A549 (cell line): Measurements from ENCODE around the gene MAT2A. TPM values are rescaled to one million over a fixed set of nuclear protein-coding genes. Genes with fewer than 3 reads are reported as not detected.

ENCODE experiments used
- ATAC-seq, 2 experiments: fragments of 200-7000 bp in 1 of 2; fragments of >200 bp in 1 of 2; cut with Nextera tagmentation in 1 of 2; cut with Tn5 transposase in 1 of 2; 3 replicates each; pipeline versions ENCODE4 v1.8.0 to v1.9.1; 2018 to 2020; ENCODE audit warnings: mild to moderate bottlenecking in 1 of 2, moderate library complexity in 1 of 2
- CTCF ChIA-PET: fragments of 300-600 bp; sonication (Branson Sonifier 250); formaldehyde crosslinking; extraction: SDS; loops from one replicate; lab custom pipeline; 2021; ENCODE audit warnings: antibody characterized with exemption, inconsistent platforms; lab: Yijun Ruan, JAX
- POLR2A ChIA-PET: fragments of 350-600 bp; formaldehyde crosslinking; extraction: SDS; loops from one replicate; lab custom pipeline; 2021; ENCODE audit warnings: antibody characterized with exemption, inconsistent platforms; lab: Yijun Ruan, JAX
- DNase-seq, 2 experiments: peaks; one replicate each; pipeline versions ENCODE4 v3.0.0 to v3.0.0-alpha.2; 2011 to 2016; ENCODE audit warnings: low read depth in 1 of 2, low spot score in 1 of 2
- FAIRE-seq: peaks from 2 replicates; lab custom pipeline; 2011; peaks lifted over from hg19 to GRCh38; lab: Jason Lieb, UNC
- H3K27ac ChIP-seq, 2 experiments: fragments of >200 bp; sonication (Bioruptor Twin); formaldehyde crosslinking; 3 replicates each; pipeline ENCODE4 v1.5.1; 2016 to 2017
- H3K4me1 ChIP-seq: fragments of >200 bp; sonication (Bioruptor Twin); formaldehyde crosslinking; 3 replicates; pipeline ENCODE4 v1.6.1; 2016
- H3K4me2 ChIP-seq: fragments of >200 bp; sonication (Bioruptor Twin); formaldehyde crosslinking; 3 replicates; pipeline ENCODE4 v1.6.1; 2016
- H3K4me3 ChIP-seq: fragments of >200 bp; sonication (Bioruptor Twin); formaldehyde crosslinking; 3 replicates; pipeline ENCODE4 v1.5.1; 2016
- H3K9me3 ChIP-seq: fragments of >200 bp; sonication (Bioruptor Twin); formaldehyde crosslinking; 3 replicates; pipeline ENCODE4 v1.6.1; 2016
- CBX2 ChIP-seq: fragments of 200-600 bp; sonication (generic); IDR thresholded peaks from 2 replicates; pipeline ENCODE4 v1.6.1; 2016; ENCODE audit warnings: low read depth, mild to moderate bottlenecking, borderline replicate concordance
- MAFK ChIP-seq: fragments of 450-650 bp; IDR thresholded peaks from 2 replicates; pipeline ENCODE4 v1.6.1; 2014; ENCODE audit not compliant: partially characterized antibody
- NR3C1 ChIP-seq: fragments of >200 bp; sonication (Bioruptor Twin); formaldehyde crosslinking; IDR thresholded peaks from 3 replicates; pipeline ENCODE4 v1.6.1; 2017
- RAD21 ChIP-seq, 2 experiments: fragments of >200 bp in 1 of 2; sonication (Bioruptor Twin) in 1 of 2; formaldehyde crosslinking in 1 of 2; IDR thresholded peaks in 1 of 2; conservative IDR thresholded peaks in 1 of 2; 2 replicates in 1 of 2; 3 replicates in 1 of 2; pipeline ENCODE4 v1.6.1; 2012 to 2018; ENCODE audit warnings: inconsistent platforms in 1 of 2
- SMC3 ChIP-seq: fragments of >200 bp; sonication (Bioruptor Twin); formaldehyde crosslinking; IDR thresholded peaks from 3 replicates; pipeline ENCODE4 v1.6.1; 2018; ENCODE audit warnings: inconsistent platforms
- ZC3H11A ChIP-seq: fragments of 450-650 bp; IDR thresholded peaks from 2 replicates; pipeline ENCODE4 v1.6.1; 2014; ENCODE audit warnings: antibody characterized with exemption, mild to moderate bottlenecking
- WGBS: methylation state at CpG from one replicate; pipeline ENCODE4 v1.1.6; 2017; ENCODE audit errors: missing lambda C conversion rate; 5-methylcytosine and 5-hydroxymethylcytosine counted together
- polyA plus RNA-seq, 4 experiments: library from polyadenylated mRNA; depleted of rRNA in 3 of 4; stranded (reverse); fragments of >200 nt; fragmentation: RNase III in 1 of 4; extraction: RNeasy Plus Mini Kit Qiagen cat#74134 plus additional on column Dnase treatment in 1 of 4; gene quantifications; 2 replicates in 3 of 4; 3 replicates in 1 of 4; pipeline ENCODE4 v1.2.3, GENCODE V29; 2011 to 2017
- TF ChIP-seq, protein P1 (sequence below): IDR thresholded peaks from 2 replicates; pipeline ENCODE4 v1.6.1; 2012
- TF ChIP-seq, protein P2 (sequence below): fragments of 200-600 bp; sonication (generic); IDR thresholded peaks from 2 replicates; pipeline ENCODE4 v1.6.1; 2016; ENCODE audit warnings: antibody characterized with exemption, mild to moderate bottlenecking, moderate library complexity
- TF ChIP-seq, protein P3 (sequence below): fragments of >200 bp; sonication (Bioruptor Twin); formaldehyde crosslinking; IDR thresholded peaks from 3 replicates; pipeline ENCODE4 v1.5.1; 2016
- TF ChIP-seq, protein P4 (sequence below): fragments of 250-450 bp; sonication (Bioruptor Pico); IDR thresholded peaks from 2 replicates; pipeline ENCODE4 v1.5.0; 2021; ENCODE audit warnings: mild to moderate bottlenecking, moderate library complexity, borderline replicate concordance

MAT2A gene
- polyA plus RNA-seq, 2 of the 4 experiments (the other 2 are of a cell fraction), result 370 to 1,024 TPM

DNA sequence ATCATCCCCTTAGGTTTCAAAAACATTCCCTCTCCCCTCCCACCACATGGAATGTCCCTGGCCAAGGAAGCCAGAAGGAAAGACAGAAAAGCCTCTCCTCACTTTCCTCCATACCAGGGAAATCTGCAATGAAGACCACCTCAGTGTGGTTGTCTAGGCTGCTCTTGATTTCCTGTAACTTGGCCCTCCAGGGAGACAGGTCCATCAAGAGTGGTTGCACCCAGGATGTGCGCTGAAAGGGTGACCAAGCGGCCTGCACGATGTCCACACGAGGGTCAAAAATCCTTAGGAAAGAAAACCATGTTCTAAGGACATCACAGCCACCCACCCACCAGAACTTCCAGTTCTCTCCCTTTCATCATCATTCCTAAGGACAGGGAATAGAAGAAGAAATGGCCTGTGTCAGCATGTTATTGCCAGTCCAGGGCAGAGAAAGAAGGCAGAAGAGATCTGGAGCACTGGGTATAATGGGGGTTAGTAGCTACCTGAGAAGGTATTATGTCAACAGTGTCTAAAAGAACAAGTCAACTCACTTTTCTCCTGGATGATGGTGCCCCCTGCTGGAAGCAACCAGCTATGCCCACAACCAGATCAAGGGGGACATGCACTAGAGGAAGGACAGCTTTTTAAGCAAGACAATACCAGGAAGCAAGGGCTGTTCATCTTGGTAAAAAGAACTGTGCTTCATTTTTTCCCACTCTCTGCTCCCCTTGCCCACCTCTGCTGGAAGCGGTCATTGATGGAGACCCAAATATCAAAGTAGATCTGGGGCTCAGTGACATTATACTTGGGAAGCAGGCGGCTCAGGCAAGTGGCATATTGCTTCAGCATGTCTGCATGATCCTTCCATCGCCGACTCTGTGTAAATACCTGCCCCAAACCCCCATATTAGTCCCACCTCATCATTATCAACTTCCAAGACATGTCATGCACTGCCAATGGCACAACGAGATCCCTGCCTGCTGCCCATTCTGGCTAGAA, 13.0 kb downstream of the MAT2A start:
- peak; percentile 92 for FAIRE-seq
- TF ChIP-seq, protein P1, sequence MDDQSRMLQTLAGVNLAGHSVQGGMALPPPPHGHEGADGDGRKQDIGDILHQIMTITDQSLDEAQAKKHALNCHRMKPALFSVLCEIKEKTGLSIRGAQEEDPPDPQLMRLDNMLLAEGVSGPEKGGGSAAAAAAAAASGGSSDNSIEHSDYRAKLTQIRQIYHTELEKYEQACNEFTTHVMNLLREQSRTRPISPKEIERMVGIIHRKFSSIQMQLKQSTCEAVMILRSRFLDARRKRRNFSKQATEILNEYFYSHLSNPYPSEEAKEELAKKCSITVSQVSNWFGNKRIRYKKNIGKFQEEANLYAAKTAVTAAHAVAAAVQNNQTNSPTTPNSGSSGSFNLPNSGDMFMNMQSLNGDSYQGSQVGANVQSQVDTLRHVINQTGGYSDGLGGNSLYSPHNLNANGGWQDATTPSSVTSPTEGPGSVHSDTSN, result no peak
- TF ChIP-seq, protein P2, sequence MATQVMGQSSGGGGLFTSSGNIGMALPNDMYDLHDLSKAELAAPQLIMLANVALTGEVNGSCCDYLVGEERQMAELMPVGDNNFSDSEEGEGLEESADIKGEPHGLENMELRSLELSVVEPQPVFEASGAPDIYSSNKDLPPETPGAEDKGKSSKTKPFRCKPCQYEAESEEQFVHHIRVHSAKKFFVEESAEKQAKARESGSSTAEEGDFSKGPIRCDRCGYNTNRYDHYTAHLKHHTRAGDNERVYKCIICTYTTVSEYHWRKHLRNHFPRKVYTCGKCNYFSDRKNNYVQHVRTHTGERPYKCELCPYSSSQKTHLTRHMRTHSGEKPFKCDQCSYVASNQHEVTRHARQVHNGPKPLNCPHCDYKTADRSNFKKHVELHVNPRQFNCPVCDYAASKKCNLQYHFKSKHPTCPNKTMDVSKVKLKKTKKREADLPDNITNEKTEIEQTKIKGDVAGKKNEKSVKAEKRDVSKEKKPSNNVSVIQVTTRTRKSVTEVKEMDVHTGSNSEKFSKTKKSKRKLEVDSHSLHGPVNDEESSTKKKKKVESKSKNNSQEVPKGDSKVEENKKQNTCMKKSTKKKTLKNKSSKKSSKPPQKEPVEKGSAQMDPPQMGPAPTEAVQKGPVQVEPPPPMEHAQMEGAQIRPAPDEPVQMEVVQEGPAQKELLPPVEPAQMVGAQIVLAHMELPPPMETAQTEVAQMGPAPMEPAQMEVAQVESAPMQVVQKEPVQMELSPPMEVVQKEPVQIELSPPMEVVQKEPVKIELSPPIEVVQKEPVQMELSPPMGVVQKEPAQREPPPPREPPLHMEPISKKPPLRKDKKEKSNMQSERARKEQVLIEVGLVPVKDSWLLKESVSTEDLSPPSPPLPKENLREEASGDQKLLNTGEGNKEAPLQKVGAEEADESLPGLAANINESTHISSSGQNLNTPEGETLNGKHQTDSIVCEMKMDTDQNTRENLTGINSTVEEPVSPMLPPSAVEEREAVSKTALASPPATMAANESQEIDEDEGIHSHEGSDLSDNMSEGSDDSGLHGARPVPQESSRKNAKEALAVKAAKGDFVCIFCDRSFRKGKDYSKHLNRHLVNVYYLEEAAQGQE, result no peak
- TF ChIP-seq, protein P3, sequence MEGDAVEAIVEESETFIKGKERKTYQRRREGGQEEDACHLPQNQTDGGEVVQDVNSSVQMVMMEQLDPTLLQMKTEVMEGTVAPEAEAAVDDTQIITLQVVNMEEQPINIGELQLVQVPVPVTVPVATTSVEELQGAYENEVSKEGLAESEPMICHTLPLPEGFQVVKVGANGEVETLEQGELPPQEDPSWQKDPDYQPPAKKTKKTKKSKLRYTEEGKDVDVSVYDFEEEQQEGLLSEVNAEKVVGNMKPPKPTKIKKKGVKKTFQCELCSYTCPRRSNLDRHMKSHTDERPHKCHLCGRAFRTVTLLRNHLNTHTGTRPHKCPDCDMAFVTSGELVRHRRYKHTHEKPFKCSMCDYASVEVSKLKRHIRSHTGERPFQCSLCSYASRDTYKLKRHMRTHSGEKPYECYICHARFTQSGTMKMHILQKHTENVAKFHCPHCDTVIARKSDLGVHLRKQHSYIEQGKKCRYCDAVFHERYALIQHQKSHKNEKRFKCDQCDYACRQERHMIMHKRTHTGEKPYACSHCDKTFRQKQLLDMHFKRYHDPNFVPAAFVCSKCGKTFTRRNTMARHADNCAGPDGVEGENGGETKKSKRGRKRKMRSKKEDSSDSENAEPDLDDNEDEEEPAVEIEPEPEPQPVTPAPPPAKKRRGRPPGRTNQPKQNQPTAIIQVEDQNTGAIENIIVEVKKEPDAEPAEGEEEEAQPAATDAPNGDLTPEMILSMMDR, result peak; percentile 98
- TF ChIP-seq, protein P4, sequence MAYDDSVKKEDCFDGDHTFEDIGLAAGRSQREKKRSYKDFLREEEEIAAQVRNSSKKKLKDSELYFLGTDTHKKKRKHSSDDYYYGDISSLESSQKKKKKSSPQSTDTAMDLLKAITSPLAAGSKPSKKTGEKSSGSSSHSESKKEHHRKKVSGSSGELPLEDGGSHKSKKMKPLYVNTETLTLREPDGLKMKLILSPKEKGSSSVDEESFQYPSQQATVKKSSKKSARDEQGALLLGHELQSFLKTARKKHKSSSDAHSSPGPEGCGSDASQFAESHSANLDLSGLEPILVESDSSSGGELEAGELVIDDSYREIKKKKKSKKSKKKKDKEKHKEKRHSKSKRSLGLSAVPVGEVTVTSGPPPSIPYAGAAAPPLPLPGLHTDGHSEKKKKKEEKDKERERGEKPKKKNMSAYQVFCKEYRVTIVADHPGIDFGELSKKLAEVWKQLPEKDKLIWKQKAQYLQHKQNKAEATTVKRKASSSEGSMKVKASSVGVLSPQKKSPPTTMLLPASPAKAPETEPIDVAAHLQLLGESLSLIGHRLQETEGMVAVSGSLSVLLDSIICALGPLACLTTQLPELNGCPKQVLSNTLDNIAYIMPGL, result no peak
- TF ChIP-seq SMC3, result peak; percentile 99
- peak; percentile 99 to 100 for TF ChIP-seq RAD21 (conservative IDR thresholded peaks at IDR 0.05 in 1 of 2, IDR thresholded peaks at IDR 0.05 in 1 of 2)
- TF ChIP-seq MAFK, result peak; percentile 82
- peak overlapping the region; percentile 34 to 45; a peak in 5 of 6 replicates for H3K27ac ChIP-seq
- peaks cover 10% of the 10 kb centered on the region for H3K4me1 ChIP-seq
- peak in 1 of 2 experiments; percentile 87 for DNase-seq
- peak; percentile 52 to 64 for ATAC-seq
- CTCF ChIA-PET, result interaction anchor here (0.5 to 35.5 kb wide), 49 partner anchors 9 to 537 kb away, joined by 3 to 1185 read pairs (median 5); partner anchors contain the start of genes CAPG, GGCX, MAT2A and RNF181
- WGBS, result 44% methylated on average over 9 of the region's 9 CpGs
- no peaks in the 10 kb centered on the region for H3K9me3 ChIP-seq
- no peak overlapping the region for H3K4me3 ChIP-seq
- no peak overlapping the region for H3K4me2 ChIP-seq
- POLR2A ChIA-PET, result interaction anchor here (0.6 to 9.0 kb wide), 6 partner anchors 9 to 224 kb away, joined by 3 to 116 read pairs (median 6); partner anchors contain the start of genes GGCX, MAT2A, RNF181 and SH2D6

DNA sequence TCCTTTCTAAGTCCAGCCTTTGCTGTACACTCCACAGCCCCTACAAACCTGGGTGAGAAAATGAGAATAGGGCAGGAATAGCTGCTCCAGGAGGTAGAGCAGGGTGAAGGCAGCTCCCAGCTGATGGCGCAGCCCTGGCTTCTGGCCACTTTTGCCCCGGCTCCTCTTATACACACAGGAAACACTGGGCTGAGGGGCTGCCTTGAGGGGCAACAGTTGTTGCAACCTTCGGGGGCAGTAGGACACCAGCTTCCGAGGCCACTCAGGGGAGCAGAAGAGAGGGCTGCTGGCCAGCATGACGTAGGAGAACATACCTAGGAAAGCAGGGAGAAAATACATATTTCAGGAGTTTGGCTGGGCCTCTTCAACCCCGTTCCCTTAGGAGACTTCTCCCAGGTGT, 14.2 kb downstream of the MAT2A start:
- FAIRE-seq, result no peak
- WGBS, result 80% methylated on average over 6 of the region's 6 CpGs
- H3K27ac ChIP-seq, result no peak overlapping the region
- no peak for DNase-seq
- H3K9me3 ChIP-seq, result no peaks in the 10 kb centered on the region
- no peak overlapping the region for H3K4me3 ChIP-seq
- TF ChIP-seq ZC3H11A (no peak), NR3C1 (no peak), CBX2 (no peak)
- peaks cover 10% of the 10 kb centered on the region for H3K4me1 ChIP-seq
- ChIA-PET CTCF (interaction anchor here (0.6 to 35.5 kb wide), 14 partner anchors 8 to 255 kb away, joined by 3 to 1185 read pairs (median 6); partner anchors contain the start of genes CAPG, GGCX, MAT2A and RNF181), POLR2A (interaction anchor here (6.3 to 9.0 kb wide), 2 partner anchors 13 to 133 kb away, joined by 109 to 116 read pairs; partner anchors contain the start of genes MAT2A and SH2D6)
- ATAC-seq, result no peak
- no peak overlapping the region for H3K4me2 ChIP-seq
